M059J (cell line): ENCODE data around the gene FAM184B. TPM values are rescaled to one million over a fixed set of nuclear protein-coding genes. Genes with fewer than 3 reads are reported as not detected.

Experiments used
- DNase-seq: peaks from one replicate; pipeline ENCODE4 v3.0.0-alpha.2; 2012; ENCODE audit warnings: low read depth
- total RNA-seq: library from RNA; depleted of rRNA; stranded (reverse); fragments of >200 nt; shearing (Covaris generic); gene quantifications from 2 replicates; pipeline ENCODE4 v1.2.3, GENCODE V29; 2014

The FAM184B gene
- total RNA-seq, 1 experiment from 2014 or later = 0.02 TPM

DNA sequence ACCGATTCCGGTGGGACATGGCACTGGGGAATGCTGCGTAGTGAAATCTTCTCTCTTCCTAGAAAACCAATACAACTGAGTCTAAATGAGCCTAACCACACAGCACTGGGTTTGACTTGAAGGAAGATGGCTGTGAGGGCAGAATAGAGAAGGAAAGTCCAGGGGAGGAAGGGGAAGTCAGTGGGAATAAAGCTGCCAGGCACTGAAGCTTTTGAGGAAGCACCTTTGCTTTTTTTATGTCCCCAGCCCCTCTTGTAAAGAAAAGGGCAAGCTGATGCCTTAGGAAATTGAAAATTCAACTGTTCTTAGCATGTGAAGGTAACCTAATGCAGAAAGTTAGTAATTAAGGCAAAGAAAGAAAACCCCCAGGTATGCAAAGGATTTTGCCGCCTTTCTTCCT is 146.4 kb downstream of the FAM184B start:
- no peak for DNase-seq

DNA sequence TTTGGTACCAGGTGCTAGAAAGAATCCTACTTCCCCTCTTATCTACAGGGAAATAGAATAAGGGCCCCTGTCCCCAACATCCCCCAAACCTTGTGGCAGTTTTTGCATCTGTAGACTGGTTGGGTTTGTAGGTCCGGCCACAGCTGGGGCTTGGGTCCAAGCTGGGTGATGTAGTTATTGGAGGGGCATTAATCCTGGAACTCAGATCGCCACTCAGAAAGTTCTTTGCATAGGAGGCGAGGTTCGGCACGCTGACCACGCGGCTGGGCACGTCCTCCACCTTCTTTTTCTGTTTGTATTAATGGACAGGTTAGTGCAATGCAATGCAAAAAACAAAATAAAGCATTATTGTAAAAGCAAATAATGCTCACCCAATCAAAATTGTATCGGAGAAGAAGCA is 147.8 kb downstream of the FAM184B start:
- DNase-seq = no peak

DNA sequence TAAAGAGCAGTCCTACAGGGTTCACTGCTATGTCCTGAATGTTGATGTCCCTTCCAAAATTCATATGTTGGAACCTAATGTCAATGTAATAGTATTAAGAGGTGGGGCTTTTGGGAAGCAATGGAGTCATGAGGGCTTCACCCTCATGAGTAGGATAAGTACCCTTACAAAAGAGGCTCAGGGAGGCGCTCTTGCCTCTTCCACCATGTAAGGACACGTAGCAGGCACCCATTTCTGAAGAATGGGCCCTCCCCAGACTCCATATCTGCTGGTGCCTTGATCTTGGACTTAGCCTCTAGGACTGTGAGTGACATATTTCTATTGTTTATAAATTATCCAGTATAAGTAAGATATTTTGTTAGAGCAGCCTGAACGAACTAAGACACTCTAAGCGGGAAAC is 151.2 kb downstream of the FAM184B start:
- no peak for DNase-seq

DNA sequence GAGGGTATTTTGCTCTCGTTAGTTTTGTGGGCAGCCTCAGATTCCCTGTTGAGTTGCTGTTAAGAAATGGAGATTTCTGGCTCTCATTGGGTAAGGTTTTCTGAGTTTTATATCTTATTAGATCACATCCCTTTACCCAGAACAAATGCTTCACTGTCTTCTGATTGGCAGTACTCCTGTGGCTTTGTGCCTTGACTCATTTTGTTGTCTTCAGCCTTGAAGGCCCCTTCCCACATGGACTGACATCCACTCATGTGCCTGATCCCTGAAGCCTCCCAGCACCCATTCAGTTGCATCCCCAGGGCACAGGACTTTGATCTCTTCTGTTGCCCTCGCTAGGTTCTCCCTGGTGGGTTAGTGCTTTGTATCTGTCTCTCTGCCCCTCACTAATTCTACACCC is 156.6 kb downstream of the FAM184B start:
- no peak for DNase-seq

DNA sequence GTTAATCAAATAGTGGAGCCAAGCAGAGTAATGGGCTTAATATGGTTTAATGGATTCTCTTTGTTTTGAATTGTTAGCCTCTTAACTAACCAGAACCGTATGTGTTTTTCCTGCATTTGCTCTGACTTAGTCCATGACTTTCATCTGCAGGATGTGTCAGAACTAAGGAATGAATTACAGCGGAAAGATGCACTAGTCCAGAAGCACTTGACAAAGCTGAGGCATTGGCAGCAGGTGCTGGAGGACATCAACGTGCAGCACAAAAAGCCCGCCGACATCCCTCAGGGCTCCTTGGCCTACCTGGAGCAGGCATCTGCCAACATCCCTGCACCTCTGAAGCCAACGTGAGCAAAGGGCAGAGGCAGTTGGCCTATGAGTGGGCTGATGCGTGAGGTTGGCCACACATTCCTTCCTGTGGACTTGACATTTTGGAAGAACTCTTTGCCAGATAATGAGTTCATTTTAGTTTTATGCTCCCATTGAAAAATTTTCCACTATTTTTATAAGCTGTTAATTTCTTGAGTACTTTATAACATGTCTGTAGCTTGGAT is 157.9 kb downstream of the FAM184B start:
- DNase-seq = no peak

DNA sequence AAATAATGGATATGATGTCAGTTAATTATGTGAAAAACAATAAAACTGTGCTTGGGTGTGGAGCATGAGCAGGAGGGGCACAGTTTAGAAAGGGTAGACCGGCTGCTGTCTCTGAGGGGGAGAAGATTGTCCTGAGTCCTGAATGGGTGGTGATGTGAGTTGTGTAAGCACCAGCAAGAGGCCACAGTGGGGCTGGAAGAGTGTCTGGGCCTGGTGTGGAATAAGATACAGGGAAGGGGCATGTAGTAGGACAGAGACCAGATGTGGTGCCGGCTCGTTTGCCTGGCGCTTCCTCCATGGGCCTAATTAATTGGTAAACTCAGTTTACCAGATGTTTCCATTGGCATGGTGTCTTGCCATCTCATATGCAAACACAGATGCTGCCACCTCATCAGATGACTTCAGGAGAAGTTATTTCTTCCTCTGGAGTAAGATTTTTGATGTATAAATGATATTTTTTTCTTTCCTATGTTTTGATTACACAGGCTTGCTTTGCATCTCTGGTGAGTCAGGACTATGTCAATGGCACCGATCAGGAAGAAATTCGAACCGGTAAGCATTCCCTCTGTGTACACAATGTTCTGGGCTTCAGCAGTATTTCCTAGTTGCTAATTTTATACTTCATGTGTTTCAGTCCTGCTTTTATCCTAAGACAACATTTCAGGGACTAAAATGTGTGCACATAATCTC is 161.9 kb downstream of the FAM184B start:
- no peak for DNase-seq

DNA sequence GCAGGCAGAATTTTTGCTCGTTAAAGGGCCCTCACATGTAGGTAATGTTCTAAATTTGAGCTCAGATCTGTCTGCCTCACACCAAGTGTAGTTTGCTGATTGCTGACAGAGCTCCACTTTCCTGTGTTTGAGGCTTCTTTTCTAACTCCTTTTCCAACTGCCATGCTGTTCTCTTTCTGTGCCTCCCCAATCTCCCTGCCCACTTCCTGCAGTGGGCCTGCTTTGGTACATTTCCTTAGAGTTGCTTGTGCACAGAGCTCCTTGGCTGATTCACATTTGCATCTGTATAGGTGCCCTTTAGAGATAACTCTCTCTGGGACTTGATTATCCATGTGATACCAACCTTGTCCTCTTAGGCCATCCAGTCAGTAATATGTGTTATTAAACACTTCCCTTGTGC is 162.5 kb downstream of the FAM184B start:
- no peak for DNase-seq

DNA sequence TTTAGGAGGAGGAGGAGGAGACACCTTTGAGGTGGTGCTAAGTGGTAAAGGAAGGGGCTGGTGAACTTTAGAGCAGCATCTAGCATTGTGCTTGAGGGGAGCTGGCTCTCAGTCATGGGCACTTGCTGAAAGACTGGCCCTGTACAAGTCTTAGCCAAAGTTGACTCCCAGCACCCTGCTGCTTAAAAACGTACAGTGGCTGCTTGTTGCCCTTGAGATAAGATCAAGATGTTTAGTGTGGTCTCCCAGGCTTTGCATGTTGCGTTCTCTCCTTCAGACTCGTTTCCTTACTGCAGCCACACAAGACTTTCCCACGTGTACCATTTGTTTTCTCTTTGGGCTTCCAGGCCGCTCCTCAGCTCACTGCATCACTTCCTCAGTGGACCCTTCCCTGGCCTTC is 165.1 kb downstream of the FAM184B start:
- no peak for DNase-seq

DNA sequence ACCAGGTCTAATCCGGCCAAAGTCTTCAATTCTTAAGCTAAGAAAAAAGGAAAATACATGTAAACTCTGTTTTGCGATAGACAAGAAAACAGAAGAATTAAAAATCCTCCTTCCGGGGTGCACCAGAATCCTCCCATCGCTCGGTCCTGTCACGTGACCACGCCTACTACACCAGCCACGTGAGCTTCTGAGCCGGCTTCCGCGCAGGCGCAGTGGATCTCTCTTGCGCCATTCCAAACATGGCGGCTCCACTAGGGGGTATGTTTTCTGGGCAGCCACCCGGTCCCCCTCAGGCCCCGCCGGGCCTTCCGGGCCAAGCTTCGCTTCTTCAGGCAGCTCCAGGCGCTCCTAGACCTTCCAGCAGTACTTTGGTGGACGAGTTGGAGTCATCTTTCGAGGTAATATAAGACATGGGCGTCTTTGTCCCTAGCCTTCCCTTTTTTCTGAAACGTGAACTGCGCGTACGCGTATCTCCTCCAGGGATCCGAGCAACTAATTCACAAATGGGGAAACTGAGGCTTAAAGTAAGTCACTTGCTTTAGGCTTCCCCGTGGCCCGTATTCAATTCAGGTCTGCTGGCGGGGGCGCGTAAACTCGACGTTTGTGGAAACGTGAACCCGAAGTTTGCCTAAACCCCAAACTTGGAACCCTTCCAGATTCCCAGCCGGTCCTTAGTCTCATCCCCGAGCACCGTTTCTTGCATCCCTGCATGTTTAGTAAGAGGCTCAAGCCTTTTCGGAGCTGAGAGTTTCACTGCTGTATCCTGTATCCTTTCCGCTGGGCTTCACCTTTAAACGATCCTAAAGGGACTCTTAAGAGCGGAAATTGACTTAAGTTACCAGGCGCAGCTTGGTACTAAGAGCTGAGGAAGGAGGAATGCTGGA is 166.8 kb downstream of the FAM184B start, which contains the start of gene MED28:
Gene MED28, plus strand, starts transcription at position 226 of the 884 bp plus-strand sequence. Its CDS starts 14 bp downstream, at position 240.
- peak; percentile 94 for DNase-seq

DNA sequence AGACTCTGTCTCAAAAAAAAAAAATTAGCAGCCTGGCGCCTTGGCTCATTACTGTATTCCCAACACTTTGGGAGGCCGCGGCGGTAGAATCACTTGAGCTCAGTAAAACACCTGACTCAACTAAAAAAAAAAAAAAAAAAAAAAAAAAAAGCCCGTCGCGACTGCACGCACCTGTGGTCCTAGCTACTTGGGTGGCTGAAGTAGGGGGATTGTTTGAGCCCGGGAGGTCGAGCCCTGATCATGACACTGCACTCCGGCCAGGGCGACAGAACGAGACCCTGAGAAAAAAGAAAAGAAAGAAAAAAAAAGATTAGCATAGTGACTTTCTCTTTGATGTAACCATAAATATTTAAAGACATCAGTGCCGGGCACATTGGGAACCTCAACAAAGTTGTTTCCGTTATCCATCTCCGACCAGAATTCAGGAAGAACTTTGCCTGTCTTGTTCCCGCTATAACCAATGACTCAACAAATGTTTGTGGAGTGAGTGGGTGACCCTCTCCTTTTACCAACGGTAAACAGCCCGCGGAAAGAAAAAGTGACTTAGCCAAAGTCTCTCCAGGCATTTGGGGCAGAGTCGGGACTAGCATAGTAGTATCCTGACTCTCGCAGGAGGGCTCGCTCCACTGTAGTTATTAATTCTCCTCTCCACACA is 167.5 kb downstream of the FAM184B start:
- DNase-seq = peak; percentile 92

DNA sequence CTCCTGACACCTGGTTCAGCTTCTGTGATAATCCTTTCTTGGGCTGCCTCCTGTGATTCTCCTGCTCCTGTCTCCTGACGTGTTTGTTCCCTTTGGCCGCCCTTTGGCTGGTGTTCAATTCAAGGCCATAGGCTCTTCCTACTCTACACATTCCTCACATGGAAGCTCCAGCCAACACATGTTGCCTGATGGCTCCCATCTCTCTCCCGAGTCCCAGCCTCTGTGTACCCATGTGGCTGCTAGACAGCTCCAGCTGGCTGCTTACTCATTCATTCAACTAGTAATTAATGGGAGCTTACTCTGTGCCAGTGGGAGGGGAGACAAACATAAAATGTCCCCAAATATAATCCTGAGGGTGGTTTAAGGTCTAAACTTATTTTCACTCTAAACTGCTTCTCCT is 176.2 kb downstream of the FAM184B start:
- DNase-seq = no peak

DNA sequence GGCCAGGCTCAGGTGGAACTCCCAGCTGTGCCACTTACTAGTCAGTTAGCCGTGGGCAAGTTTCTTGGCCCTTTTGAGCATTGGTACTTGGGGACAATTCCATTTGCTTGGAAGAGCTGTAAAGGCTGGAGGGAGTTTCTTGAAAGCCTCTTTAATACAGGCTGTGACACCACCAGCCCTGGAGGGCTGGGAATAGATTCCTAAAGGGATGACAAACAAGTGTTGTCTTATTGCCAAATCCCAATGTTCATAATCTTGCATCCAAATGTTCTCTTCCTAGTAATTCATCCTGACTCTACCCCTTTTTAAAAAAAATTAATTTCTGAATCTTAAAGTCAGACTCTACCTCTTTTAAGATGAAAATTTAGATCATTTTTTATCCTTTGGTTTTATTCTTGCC is 181.6 kb downstream of the FAM184B start:
- no peak for DNase-seq

DNA sequence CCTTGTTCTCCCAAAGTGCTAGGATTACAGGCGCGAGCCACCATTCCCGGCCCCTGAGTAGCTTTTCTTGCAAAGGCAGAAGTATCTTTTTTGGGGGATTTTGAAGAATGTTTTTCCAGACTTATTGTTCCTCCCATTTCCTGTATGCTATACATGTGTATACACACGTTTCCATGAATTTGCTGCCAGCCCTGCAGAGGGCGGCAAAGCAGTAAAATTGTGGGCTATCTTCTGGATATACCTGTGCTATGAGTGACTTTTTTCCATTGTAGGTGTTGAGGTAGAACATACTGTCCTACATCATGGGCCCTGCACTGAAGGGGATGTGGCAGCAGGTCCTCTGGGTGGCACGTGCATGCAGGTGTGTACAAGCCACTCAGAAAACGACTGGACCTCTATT is 183.9 kb downstream of the FAM184B start:
- no peak for DNase-seq

DNA sequence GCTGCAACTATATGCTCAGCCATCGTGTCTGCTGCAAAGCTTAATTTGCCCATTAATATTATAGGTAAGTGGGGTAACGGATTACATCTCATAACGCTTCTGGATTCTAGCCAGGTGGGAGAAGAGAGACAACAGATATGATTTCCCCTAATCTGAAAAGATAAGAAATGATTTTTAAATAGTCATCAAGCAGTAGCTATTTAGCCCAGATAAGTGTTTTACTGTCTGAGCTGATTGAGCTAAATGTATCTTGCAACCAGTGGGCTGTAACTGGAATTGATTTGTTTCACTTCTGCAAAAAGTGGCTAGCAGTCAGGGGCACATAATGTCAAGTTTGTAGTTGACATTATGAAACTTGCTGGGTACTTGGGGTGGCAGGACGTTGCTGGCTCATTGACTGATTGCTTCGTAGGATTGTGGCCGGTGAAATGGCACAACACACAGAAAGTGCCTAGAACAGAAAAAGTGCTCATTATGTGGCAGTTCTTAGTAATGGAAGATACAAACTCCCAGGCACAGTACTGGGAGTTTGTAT is 185.9 kb downstream of the FAM184B start:
- DNase-seq = no peak

DNA sequence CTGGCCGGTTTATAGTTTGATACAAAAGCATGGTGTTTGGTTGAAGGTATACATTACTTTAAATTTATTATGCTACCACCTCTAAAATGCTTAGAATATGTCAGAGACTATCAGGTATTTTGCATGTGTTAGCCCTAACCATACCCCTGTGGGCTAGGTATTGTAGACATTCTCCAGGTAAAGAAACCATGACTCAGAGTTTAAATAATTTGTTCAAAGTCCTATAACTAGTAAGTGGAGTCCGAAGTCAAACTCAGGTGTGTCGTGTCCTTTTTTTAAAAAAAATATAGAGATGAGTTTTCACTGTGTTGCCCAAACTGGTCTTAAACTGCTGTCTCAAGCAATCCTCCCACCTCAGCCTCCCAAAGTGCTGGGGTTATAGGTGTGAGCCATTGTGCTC is 192.1 kb downstream of the FAM184B start:
- DNase-seq = no peak

DNA sequence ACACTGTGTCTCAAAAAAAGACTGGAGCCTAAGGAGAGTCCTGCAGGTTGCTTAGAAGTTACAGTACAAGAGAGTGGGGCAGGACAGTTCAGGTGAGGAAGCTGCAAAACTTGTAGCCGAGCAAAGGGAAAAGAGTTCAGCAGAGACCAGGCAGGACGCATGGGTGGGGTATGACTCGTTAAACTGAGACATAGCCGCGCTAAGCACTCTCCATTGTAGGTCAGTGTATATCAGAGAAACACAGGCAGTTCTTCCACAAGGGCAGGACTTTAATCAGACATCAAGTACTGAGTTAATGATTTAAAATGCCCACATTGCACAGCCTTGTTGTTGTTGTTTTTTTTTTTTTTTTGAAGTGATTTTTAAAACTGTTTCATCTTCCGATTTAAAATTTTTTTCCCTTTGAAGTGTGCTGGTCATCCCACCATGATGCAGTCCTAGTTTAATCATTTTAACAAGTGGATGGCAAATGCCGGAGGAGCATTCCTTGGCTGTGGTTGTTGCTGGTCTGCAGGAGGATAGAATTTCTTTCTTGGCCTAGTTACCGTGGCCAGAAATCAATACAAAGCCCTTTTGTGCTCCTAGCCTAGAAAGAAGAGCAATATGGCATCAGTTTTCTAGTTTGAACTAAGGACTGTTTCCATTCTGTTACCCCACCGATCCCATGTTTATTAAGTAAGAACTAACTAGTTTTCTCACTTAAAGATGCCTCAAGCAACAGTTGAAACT is 194.2 kb downstream of the FAM184B start:
- DNase-seq = no peak

DNA sequence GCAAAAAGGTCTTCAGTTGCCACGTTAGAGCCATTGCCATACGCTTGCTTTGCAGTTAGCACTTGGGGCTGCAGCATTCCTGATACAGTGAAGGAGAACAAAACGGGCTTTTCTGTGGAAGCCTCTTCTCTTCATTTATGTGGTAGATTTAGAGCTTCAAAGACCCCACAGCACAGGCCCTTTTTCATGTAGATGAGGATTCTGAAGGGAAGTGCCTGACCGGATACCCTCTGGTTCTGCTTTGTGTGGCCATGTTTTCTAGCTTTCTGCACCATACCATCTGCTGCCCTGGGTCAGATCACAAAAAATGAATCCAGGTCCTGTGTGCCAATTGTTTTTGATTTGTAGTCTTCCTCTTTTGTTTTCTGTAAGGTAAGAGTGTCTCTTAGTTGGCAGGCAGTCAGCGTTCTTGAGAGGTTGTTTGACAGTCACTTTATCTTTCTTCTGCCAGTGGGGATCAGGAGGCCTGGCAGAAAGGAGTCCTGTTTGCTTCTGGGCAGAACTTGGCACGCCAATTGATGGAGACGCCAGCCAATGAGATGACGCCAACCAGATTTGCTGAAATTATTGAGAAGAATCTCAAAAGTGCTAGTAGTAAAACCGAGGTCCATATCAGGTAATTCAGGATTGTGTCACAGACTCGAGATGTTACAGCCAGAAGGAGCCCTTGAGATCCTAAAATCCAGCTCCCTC is 196.8 kb downstream of the FAM184B start:
- no peak for DNase-seq

DNA sequence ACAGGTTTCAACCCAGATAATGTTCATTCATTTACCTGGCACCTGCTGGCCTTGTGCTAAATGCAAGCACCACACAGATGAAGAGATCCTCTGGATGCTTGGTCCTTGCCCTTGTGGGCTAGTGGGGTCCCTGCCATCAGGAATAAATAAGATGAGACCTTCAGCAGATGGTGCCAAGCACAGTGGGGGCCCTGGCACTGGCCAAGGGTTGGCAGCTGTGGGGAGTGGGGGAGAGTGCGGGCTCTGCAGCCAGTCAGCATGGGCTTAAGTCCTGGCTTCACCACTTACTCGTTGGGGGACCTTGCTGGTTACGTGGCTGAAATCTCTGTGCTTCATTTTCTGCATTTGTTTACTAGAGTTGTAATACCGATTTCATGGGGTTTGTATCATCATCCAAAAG is 197.5 kb downstream of the FAM184B start:
- DNase-seq = no peak

DNA sequence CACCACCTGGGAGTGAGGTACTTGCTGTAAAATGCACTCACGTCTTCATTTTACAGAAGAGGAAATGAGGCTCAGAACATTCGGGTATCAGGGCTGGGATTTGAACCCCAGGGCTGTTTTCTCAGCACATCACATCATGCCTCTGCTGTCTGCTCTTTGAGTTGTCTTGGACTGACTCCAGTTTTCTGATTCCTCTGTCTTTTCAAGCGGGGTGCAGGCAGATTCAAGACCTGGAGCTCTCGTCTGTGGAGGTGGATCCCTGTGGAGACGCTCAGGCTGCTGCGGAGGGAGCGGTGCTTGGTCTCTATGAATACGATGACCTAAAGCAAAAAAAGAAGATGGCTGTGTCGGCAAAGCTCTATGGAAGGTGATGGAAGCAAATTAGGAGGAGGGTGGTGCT is 198.1 kb downstream of the FAM184B start:
- DNase-seq = no peak

DNA sequence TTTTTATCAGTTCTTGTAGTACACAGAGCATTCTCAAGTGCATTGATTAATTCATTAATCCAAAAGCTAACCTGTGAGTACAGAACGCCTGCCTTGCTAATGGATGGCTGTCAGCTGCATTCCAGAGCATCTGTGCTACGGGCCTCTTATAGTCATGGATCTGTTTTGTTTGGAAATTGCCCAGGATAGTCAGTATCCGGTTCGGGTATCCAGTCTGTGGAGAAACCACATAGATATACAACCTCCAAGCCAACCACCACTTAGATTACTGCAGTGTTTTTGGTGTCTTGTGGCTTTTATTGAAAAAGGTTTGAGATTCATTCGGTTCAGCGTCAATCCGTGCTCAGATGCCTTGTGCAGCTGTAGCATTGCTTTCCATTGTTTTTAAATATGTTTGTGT is 200.5 kb downstream of the FAM184B start:
- peak; percentile 22 for DNase-seq
